H1 (cell line): ENCODE results near the gene LRCH3. TPM values are rescaled to one million over a fixed set of nuclear protein-coding genes. Genes with fewer than 3 reads are reported as not detected.
"Not testable (repeated sequence)": the region's sequence is repeated elsewhere in the genome, so short reads cannot be mapped to it uniquely, and the experiment has no call there.

Source experiments
- CTCF ChIA-PET: fragments of 300-600 bp; sonication (Branson Sonifier 250); formaldehyde crosslinking; loops from one replicate; lab custom pipeline; 2021; ENCODE audit not compliant: partially characterized antibody; lab: Charles Lee
- POLR2A ChIA-PET: fragments of 300-600 bp; sonication (Branson Sonifier 250); formaldehyde crosslinking; loops from one replicate; lab custom pipeline; 2021; ENCODE audit warnings: inconsistent platforms; ENCODE audit not compliant: partially characterized antibody; lab: Charles Lee
- DNase-seq, 2 experiments: peaks; one replicate each; pipeline versions ENCODE4 v3.0.0 to v3.0.0-alpha.2; 2010 to 2022; ENCODE audit warnings: low spot score in 2 of 2, low read depth in 1 of 2, mixed read lengths in 1 of 2
- FAIRE-seq: peaks from 2 replicates; lab custom pipeline; 2011; peaks lifted over from hg19 to GRCh38; lab: Jason Lieb, UNC
- H2AFZ ChIP-seq: 2 replicates; pipeline ENCODE4 v1.8.1; 2012; ENCODE audit warnings: low read length, inconsistent platforms
- H2AK5ac ChIP-seq: 2 replicates; pipeline ENCODE4 v1.6.1; 2013; ENCODE audit warnings: low read depth, low read length
- H2BK120ac ChIP-seq: replicated peaks from 2 replicates; pipeline ENCODE3; 2013; ENCODE audit warnings: low read depth, low read length, inconsistent platforms
- H2BK12ac ChIP-seq: 2 replicates; pipeline ENCODE4 v1.6.1; 2013; ENCODE audit warnings: low read depth, low read length
- H2BK15ac ChIP-seq: 2 replicates; pipeline ENCODE4 v1.6.1; 2013; ENCODE audit warnings: low read length
- H2BK20ac ChIP-seq: 2 replicates; pipeline ENCODE4 v1.6.1; 2013; ENCODE audit warnings: low read length
- H2BK5ac ChIP-seq: 2 replicates; pipeline ENCODE4 v1.6.1; 2013; ENCODE audit warnings: low read depth, low read length
- H3K14ac ChIP-seq: 2 replicates; pipeline ENCODE4 v1.6.1; 2013; ENCODE audit warnings: inconsistent platforms; ENCODE audit not compliant: insufficient read length
- H3K18ac ChIP-seq: 2 replicates; pipeline ENCODE4 v1.6.1; 2013; ENCODE audit warnings: low read length; ENCODE audit errors: extremely low read depth
- H3K23ac ChIP-seq: 2 replicates; pipeline ENCODE4 v1.6.1; 2013; ENCODE audit warnings: inconsistent platforms; ENCODE audit not compliant: insufficient read length
- H3K23me2 ChIP-seq: 2 replicates; pipeline ENCODE4 v1.6.1; 2013; ENCODE audit warnings: low read depth, low read length
- H3K27ac ChIP-seq: 2 replicates; pipeline ENCODE4 v1.6.1; 2011; ENCODE audit warnings: low read depth, low read length, inconsistent platforms
- H3K27me3 ChIP-seq, 4 experiments: replicated peaks in 1 of 4; 1 replicate in 1 of 4; 2 replicates in 3 of 4; pipeline versions ENCODE4 v1.6.1 to v1.8.1; 2011 to 2013; ENCODE audit warnings: low read length in 3 of 4, mild to moderate bottlenecking in 3 of 4, inconsistent platforms in 2 of 4, mixed read lengths in 2 of 4, moderate library complexity in 1 of 4; ENCODE audit not compliant: control insufficient read depth in 3 of 4, insufficient read depth in 3 of 4; ENCODE audit errors: extremely low read depth in 1 of 4
- H3K36me3 ChIP-seq, 4 experiments: 2 replicates each; pipeline versions ENCODE4 v1.6.1 to v1.8.1; 2011 to 2013; ENCODE audit warnings: mild to moderate bottlenecking in 4 of 4, low read length in 3 of 4, moderate library complexity in 2 of 4, control low read depth in 1 of 4, inconsistent platforms in 1 of 4; ENCODE audit not compliant: insufficient read depth in 4 of 4, control insufficient read depth in 2 of 4
- H3K4ac ChIP-seq: replicated peaks from 2 replicates; pipeline ENCODE3; 2013; ENCODE audit warnings: low read length, low read depth, mixed read lengths, inconsistent platforms; ENCODE audit not compliant: insufficient read length
- H3K4me1 ChIP-seq, 4 experiments: replicated peaks in 1 of 4; 1 replicate in 1 of 4; 2 replicates in 3 of 4; pipeline versions ENCODE4 v1.6.1 to v1.8.1; 2011 to 2013; ENCODE audit warnings: low read length in 3 of 4, inconsistent platforms in 2 of 4, mixed read lengths in 1 of 4; ENCODE audit not compliant: insufficient read depth in 4 of 4, control insufficient read depth in 3 of 4
- H3K4me2 ChIP-seq, 2 experiments: 2 replicates each; pipeline versions ENCODE4 v1.6.1 to v1.8.1; 2011 to 2013; ENCODE audit warnings: low read depth in 2 of 2, low read length in 2 of 2, control low read depth in 1 of 2, inconsistent platforms in 1 of 2, mild to moderate bottlenecking in 1 of 2; ENCODE audit not compliant: insufficient read depth in 1 of 2
- H3K4me3 ChIP-seq, 4 experiments: fragments of 200-600, 300-600 bp in 1 of 4; sonication (generic), shearing (Covaris generic), sonication (Bioruptor Twin) in 1 of 4; 2 replicates each; pipeline versions ENCODE4 v1.5.1 to v1.8.1; 2011 to 2016; ENCODE audit warnings: low read length in 4 of 4, low read depth in 3 of 4, control low read depth in 2 of 4, inconsistent platforms in 2 of 4, mild to moderate bottlenecking in 2 of 4, mixed read lengths in 1 of 4, moderate library complexity in 1 of 4; ENCODE audit not compliant: insufficient read depth in 2 of 4; ENCODE audit errors: extremely low read depth in 1 of 4
- H3K56ac ChIP-seq: replicated peaks from 2 replicates; pipeline ENCODE3; 2013; ENCODE audit warnings: low read depth, mild to moderate bottlenecking, mixed read lengths, low read length, inconsistent platforms; ENCODE audit not compliant: insufficient read length
- H3K79me1 ChIP-seq: 2 replicates; pipeline ENCODE4 v1.6.1; 2013; ENCODE audit warnings: low read depth, low read length, control low read depth
- H3K79me2 ChIP-seq, 2 experiments: 2 replicates each; pipeline versions ENCODE4 v1.6.1 to v1.8.1; 2012 to 2013; ENCODE audit warnings: low read length in 2 of 2, mild to moderate bottlenecking in 2 of 2, inconsistent platforms in 1 of 2; ENCODE audit not compliant: insufficient read depth in 2 of 2, control insufficient read depth in 1 of 2
- H3K9ac ChIP-seq, 4 experiments: replicated peaks in 1 of 4; 1 replicate in 1 of 4; 2 replicates in 3 of 4; pipeline versions ENCODE4 v1.6.1 to v1.8.1; 2011 to 2013; ENCODE audit warnings: low read depth in 3 of 4, low read length in 3 of 4, control low read depth in 2 of 4, mild to moderate bottlenecking in 2 of 4, moderate library complexity in 2 of 4, inconsistent platforms in 1 of 4; ENCODE audit errors: extremely low read depth in 1 of 4
- H3K9me3 ChIP-seq, 2 experiments: 2 replicates each; pipeline versions ENCODE4 v1.6.1 to v1.8.1; 2012 to 2013; ENCODE audit warnings: mild to moderate bottlenecking in 2 of 2, moderate library complexity in 2 of 2, control low read depth in 1 of 2, inconsistent platforms in 1 of 2, low read depth in 1 of 2, low read length in 1 of 2, mixed read lengths in 1 of 2; ENCODE audit not compliant: insufficient read depth in 2 of 2
- H4K20me1 ChIP-seq, 2 experiments: replicated peaks in 1 of 2; 2 replicates each; pipeline versions ENCODE3 to v1.8.1; 2011 to 2013; ENCODE audit warnings: inconsistent platforms in 2 of 2, low read length in 2 of 2, mild to moderate bottlenecking in 1 of 2; ENCODE audit not compliant: insufficient read depth in 2 of 2, control insufficient read depth in 1 of 2
- H4K5ac ChIP-seq: 2 replicates; pipeline ENCODE4 v1.6.1; 2013; ENCODE audit warnings: low read length, low read depth, mixed read lengths, inconsistent platforms; ENCODE audit not compliant: insufficient read length
- H4K8ac ChIP-seq: 2 replicates; pipeline ENCODE4 v1.8.0; 2013; ENCODE audit warnings: mild to moderate bottlenecking, moderate library complexity, low read length, inconsistent platforms; ENCODE audit not compliant: insufficient read depth; ENCODE audit errors: extremely low read depth
- H4K91ac ChIP-seq: replicated peaks from 2 replicates; pipeline ENCODE3; 2013; ENCODE audit warnings: low read length, mixed read lengths, inconsistent platforms; ENCODE audit not compliant: insufficient read length
- KDM1A ChIP-seq: fragments of 200-600, 300-600 bp; sonication (generic); IDR thresholded peaks from 2 replicates; pipeline ENCODE4 v1.7.1; 2016; ENCODE audit warnings: mild to moderate bottlenecking, low read length, borderline replicate concordance
- WGBS, 2 experiments: shearing (Covaris generic) in 1 of 2; methylation state at CpG; one replicate each; pipeline versions ENCODE4 v1.1.6 to v1.1.7; 2013 to 2015; ENCODE audit warnings: low lambda C conversion rate in 2 of 2, mixed read lengths in 2 of 2, inconsistent platforms in 1 of 2, low coverage in 1 of 2, missing lambda C conversion rate in 1 of 2; ENCODE audit not compliant: insufficient replicate concordance in 2 of 2, insufficient coverage in 1 of 2, insufficient read length in 1 of 2; ENCODE audit errors: extremely low coverage in 1 of 2, missing lambda C conversion rate in 1 of 2; 5-methylcytosine and 5-hydroxymethylcytosine counted together
- polyA plus RNA-seq, 7 experiments: library from polyadenylated mRNA; depleted of rRNA in 3 of 7; stranded (reverse) in 5 of 7; unstranded in 2 of 7; fragments of >200 nt in 5 of 7; fragments of 200-250 nt in 2 of 7; gene quantifications; 1 replicate in 5 of 7; 2 replicates in 1 of 7; 4 replicates in 1 of 7; pipeline versions ENCODE4 v1.2.1 to v1.2.3, GENCODE V29; 2011 to 2013; ENCODE audit warnings: missing spikeins in 2 of 7, mixed read lengths in 2 of 7
- total RNA-seq: library from RNA; stranded (reverse); fragmentation: NEBNext Ultra II Directional; extraction: Animal tissue kit (Norgen Biotek cat#: 25700); gene quantifications from 2 replicates; pipeline ENCODE4 v1.2.1, GENCODE V29; 2021

The LRCH3 gene
- total and polyA plus RNA-seq, 2 of the 8 experiments (the other 6 are each of a cell fraction or from before 2014, with no cell fraction given), result 58.4 to 66.0 TPM

- H4K5ac ChIP-seq, H4K20me1 ChIP-seq, H2BK15ac ChIP-seq, H3K4ac ChIP-seq, H3K18ac ChIP-seq, H3K56ac ChIP-seq, H3K4me2 ChIP-seq, H3K27ac ChIP-seq, H3K27me3 ChIP-seq, H3K23ac ChIP-seq, H4K91ac ChIP-seq, H2BK20ac ChIP-seq, H3K36me3 ChIP-seq, H2AFZ ChIP-seq: not testable (repeated sequence)
- peaks cover 8 to 18% (median 15%) of the 10 kb centered on the region in 4 experiments for H3K4me1 ChIP-seq
- CTCF ChIA-PET, result interaction anchor here (0.9 kb wide), 1 partner anchor 21 kb away, joined by 3 read pairs; no protein-coding TSS in a partner anchor
- peak; percentile 47; the same call in 1 of the 2 replicates for TF ChIP-seq KDM1A
- TF ChIP-seq, all 59 proteins: peak for 1; not testable (repeated sequence) for 58
- H4K8ac ChIP-seq, H3K79me2 ChIP-seq, H2BK12ac ChIP-seq, H2AK5ac ChIP-seq, H3K9ac ChIP-seq, H3K14ac ChIP-seq, H3K23me2 ChIP-seq, H2BK120ac ChIP-seq, FAIRE-seq, H3K79me1 ChIP-seq, H2BK5ac ChIP-seq, DNase-seq, H3K9me3 ChIP-seq, H3K4me3 ChIP-seq: not testable (repeated sequence)
- POLR2A ChIA-PET, result interaction anchor here (0.6 kb wide), 1 partner anchor 13 kb away, joined by 3 read pairs; no protein-coding TSS in a partner anchor
- WGBS, 2 experiments, result 100% methylated on average over 1 of the region's 1 CpG; no CpG with 5 or more reads in 1 of the 2 experiments
Observed at GRCh38 chr3:197886052-197886451, 95.0 kb downstream of the LRCH3 start.
